ENCODE data around the gene SERPINB7.

GRCh38 chr18:63836456-63836855 lies 61.2 kb downstream of the SERPINB7 start:
- TF ChIP-seq CTCF (IDR thresholded peaks at IDR 0.05) (no peak), POLR2AphosphoS5 (IDR thresholded peaks at IDR 0.05) (no peak), POLR2A (IDR thresholded peaks at IDR 0.05) (no peak), EP300 (IDR thresholded peaks at IDR 0.05) (no peak)

Measured in upper lobe of left lung (tissue), 4 donors.